Epithelial cell of esophagus (primary cell): Measurements from ENCODE around the gene CXCL5.

ENCODE experiments used
- DNase-seq: peaks from one replicate; pipeline ENCODE4 v3.0.0; 2010; ENCODE audit warnings: low read depth
- H3K4me3 ChIP-seq: 2 replicates; pipeline ENCODE4 v1.5.1; 2011; ENCODE audit warnings: mild to moderate bottlenecking, low read length, control low read depth
- CTCF ChIP-seq: IDR thresholded peaks from 2 replicates; pipeline ENCODE4 v1.5.1; 2011; ENCODE audit warnings: low read depth, mild to moderate bottlenecking, low read length, control low read depth, inconsistent platforms; ENCODE audit not compliant: insufficient read depth; ENCODE audit errors: missing control alignments

CXCL5 gene

DNA sequence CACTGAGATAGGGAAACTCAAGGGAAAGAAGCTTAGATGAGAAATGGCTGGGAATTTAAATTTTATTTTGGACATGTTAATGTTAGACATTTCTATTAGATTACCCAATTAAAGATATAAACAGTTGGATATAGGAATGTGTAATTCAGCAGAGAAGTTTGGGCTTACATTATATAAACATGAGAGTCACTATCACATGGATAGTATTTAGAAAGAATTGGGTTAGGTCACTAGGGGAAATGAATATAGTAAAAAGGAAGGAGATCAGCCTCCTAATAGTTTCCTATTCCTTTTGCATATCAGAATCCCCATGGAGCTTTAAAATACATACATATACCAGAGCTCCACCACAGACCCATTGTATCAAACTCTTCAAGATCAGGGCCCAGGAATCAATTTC lies 19.6 kb upstream of the CXCL5 start:
- no peak for TF ChIP-seq CTCF
- DNase-seq: no peak
- no peak overlapping the region for H3K4me3 ChIP-seq

DNA sequence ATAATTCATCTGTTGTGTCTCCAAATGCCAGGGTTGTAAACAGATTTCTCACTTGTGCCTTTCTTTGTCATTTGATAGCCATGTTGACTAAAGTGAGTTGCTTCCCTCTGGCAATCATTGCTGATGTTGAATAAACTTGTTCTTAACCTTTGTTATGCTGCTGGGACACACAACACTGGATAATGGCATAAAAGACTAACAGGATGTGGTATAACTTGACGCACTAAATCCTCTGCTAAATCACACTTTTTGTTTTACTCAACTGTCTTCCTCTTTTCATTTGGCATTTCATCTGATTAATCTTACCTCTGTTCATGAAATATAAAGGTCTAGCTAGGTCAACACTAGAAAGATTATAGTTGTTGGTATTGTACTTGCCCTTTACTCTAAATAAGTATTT lies 17.6 kb upstream of the CXCL5 start:
- peak; percentile 65 for DNase-seq
- H3K4me3 ChIP-seq: no peak overlapping the region
- TF ChIP-seq CTCF: no peak

- TF ChIP-seq CTCF: no peak
- no peak overlapping the region for H3K4me3 ChIP-seq
- DNase-seq: no peak
These were observed 16.8 kb upstream of the CXCL5 start for GRCh38 chr4:74015126-74015780.

GRCh38 chr4:74014332-74014731 lies 15.9 kb upstream of the CXCL5 start:
- TF ChIP-seq CTCF: no peak
- H3K4me3 ChIP-seq: no peak overlapping the region
- DNase-seq: peak; percentile 36

- no peak overlapping the region for H3K4me3 ChIP-seq
- TF ChIP-seq CTCF: no peak
- no peak for DNase-seq
These were observed 14.8 kb upstream of the CXCL5 start for GRCh38 chr4:74013264-74013663.

GRCh38 chr4:74012130-74012529 lies 13.7 kb upstream of the CXCL5 start:
- H3K4me3 ChIP-seq: no peak overlapping the region
- no peak for DNase-seq
- no peak for TF ChIP-seq CTCF

GRCh38 chr4:74009307-74009706 lies 10.8 kb upstream of the CXCL5 start:
- DNase-seq: no peak
- H3K4me3 ChIP-seq: no peak overlapping the region
- TF ChIP-seq CTCF: no peak
